Ureter (tissue), 1 donor: Measurements from ENCODE around the gene KRABD2.
"Not testable (repeated sequence)": the region's sequence is repeated elsewhere in the genome, so short reads cannot be mapped to it uniquely, and the experiment has no call there.

Experiments used
- DNase-seq: peaks from one replicate; pipeline ENCODE4 v3.0.0-alpha.2; 2020; ENCODE audit warnings: low spot score
- donor health status: DM: yes; HTN: yes; CAD: no.

The KRABD2 gene

DNA sequence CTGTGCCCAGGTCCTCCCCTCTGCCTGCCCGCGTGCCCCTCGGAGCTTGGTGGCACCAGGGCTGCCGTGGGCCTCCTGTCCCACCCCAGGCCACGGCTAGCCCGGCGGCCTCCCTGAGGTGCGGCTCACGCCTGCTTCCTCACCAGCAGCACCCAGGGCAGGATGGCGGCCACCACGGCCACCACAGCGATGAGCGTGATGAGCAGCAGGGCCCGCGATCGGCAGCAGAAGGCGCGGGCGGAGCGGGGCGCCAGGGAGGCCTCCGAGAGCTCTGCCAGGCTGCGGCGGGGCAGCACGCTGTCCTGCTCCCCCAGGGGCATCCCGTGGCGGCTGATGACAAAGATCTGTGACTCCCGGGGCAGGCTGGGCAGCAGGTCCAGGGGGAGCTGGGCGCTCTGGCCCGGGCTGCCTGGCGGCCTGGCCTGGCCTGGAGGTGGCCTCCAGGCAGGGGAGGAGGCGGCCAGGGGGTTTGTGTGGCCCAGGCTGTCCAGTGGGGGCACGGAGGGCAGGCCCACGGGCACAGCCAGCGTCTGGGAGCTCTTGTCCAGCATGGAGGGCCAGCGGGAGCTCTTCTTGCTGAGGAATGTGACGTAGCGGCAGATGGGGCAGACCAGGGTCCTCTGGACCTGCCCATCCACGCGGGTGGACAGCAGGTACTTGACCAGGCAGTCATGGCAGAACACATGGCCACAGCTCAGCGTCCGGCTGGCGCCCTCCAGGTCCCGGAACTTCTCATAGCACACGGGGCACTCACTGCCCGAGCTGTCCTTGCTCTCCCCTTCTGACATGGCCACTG lies 16.4 kb upstream of the KRABD2 start:
- DNase-seq = no peak

DNA sequence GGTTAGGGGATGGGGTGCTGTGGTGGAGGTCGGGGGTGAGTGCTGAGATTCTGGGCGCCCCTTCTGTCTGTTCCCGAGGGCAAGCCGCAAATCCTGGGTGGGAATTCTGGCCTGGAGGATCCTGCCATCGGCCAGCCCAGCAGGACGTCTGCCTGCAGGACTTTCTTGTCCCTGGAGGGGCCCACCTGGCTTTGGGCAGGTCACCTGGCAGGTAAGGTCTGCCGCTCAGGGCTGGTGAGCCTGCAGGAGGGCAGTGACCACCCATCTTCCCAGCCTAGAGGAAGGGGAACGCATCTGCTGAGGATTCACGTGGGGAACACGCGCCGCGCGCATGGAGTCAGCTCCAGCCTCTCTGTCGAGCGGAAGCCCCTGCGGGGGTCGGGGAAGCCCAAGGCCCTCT lies 15.8 kb upstream of the KRABD2 start:
- DNase-seq = no peak

- DNase-seq = no peak
Measured at GRCh38 chr17:8391711-8392110, 15.2 kb upstream of the KRABD2 start.

GRCh38 chr17:8387914-8388651 lies 11.6 kb upstream of the KRABD2 start:
- DNase-seq = no peak

DNA sequence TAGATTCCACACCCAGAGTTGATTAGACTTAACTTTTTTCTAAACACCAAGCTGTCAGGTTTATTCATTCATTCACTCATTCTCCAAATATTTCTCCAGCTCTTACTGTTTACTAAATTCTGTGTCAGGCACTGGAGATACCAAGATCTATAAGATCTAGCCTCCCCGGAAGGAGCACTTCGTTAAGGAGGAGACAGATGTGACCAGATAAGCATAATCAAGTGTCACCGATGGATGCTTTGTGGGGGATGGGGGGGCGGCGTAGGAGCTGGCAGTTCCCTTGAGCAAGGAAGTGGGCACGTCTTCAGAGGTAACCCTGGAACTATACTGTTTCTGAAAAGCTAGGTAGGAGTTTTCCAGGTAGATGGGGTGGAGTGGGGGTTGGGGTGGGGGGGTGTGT lies 10.3 kb upstream of the KRABD2 start:
- no peak for DNase-seq

- DNase-seq = no peak
Measured at GRCh38 chr17:8384801-8385378, 8.4 kb upstream of the KRABD2 start.

GRCh38 chr17:8383143-8383822 lies 6.8 kb upstream of the KRABD2 start, which contains the start of gene RPL26:
RPL26 (minus strand) TSS chr17:8383193; CDS start chr17:8382310, 883 bp downstream.
- DNase-seq = peak; percentile 98

- no peak for DNase-seq
Measured at GRCh38 chr17:8382880-8383142, 6.3 kb upstream of the KRABD2 start.

- DNase-seq = no peak
Measured at GRCh38 chr17:8382052-8382879, 5.8 kb upstream of the KRABD2 start.

- no peak for DNase-seq
Measured at GRCh38 chr17:8380049-8380448, 3.5 kb upstream of the KRABD2 start.

DNA sequence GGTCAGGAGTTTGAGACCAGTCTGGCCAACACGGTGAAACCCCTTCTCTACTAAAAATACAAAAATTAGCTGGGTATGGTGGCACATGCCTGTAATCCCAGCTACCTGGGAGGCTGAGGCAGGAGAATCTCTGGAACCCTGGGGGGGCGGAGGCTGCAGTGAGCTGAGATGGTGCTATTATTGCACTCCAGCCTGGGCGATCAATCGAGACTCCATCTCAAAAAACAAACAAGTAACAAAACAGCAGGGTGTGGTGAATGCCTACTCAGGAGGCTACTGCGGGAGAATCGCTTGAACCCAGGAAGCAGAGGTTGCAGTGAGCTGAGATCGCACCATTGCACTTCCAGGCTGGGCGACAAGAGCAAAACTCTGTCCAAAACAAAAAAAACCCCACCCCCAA lies 1.6 kb upstream of the KRABD2 start:
- not testable (repeated sequence) for DNase-seq

DNA sequence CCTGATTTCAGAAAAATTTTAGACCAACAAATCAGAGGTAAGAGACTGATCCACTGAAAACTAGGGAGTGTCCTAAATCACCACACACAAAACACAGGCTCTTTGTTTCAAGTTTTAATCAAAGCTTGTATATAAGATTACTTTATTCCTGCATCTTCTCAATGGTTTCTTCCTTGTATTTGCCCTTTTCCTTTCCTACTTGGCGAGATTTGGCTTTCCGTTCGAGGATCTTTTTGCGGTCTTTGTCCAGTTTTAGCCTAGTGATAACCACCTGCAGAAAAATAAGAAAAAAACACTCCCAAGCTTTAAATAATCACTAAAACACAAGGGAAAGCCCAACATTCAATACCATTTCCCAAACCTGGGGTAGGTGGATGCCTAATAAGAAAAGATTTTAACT lies 918 bp upstream of the KRABD2 start:
- no peak for DNase-seq

DNA sequence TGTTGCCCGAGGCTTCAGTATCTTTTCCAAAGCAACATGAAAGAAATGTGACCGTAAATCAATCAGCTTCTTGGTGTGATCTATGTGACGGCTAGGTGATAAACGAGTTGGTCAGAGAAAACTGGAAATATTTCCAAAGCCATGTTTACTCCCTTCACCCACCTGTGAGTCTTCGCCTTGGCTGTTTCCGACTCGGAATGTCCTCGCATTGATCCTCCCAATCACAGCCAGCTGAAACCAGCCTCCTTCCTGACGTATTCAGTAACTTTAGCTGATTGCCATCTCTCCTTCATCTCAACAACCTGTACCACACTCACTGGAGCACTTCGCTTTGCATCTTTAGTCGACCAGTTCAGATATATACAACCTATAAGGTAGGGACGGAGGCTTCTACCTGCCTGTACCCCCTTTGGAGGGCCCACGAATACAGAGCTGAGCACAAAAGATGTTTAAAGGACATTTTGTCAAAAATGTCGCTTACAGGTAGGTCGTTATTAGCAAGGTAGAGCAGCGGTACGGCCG lies 705 bp downstream of the KRABD2 start:
- DNase-seq = peak; percentile 66

DNA sequence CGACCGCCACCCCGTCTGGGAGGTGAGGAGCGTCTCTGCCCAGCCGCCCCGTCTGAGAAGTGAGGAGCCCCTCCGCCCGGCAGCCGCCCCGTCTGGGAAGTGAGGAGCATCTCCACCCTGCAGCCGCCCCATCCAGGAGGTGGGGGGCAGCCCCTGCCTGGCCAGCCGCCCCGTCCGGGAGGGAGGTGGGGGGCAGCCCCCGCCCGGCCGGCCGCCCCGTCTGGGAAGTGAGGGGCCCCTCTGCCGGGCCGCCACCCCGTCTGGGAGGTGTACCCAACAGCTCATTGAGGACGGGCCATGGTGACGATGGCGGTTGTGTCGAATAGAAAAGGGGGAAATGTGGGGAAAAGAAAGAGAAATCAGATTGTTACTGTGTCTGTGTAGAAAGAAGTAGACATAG lies 2.6 kb downstream of the KRABD2 start:
- not testable (repeated sequence) for DNase-seq

DNA sequence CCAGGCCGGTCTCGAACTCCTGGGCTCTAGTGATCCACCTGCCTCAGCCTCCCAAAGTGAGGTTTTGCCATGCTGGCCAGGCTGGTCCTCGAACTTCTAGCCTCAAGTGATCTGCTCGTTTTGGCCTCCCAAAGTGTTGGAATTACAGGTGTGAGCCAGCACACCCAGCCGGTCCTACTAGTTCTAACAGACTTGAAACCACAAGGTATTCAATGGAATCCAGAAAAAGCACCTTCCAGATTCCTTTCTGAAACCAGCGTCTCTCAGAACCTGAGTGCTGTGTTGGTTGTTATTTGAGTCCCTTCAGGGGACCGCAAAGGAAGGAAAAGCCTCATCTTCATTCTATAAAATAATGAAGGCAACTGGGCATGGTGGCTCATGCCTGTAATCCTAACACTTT lies 4.1 kb downstream of the KRABD2 start:
- no peak for DNase-seq

GRCh38 chr17:8371786-8372185 lies 4.7 kb downstream of the KRABD2 start:
- no peak for DNase-seq

DNA sequence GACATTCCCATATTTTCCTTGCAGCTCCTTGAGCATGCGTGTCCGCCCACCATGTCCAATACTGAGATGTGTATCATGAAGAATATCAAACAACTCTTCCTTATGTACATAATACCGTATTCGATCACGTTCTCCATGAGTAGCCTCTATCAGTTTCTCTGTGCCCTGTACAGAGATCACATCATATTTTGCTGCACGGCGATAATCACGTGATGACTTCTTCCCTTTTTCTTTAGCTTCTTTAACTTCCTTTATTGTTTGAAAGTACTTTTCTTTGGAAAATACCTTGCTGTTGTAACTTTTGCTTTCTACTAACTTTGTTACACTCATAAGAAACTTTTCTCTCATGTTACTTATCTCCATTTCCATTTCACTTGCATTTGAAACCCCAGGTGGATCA lies 6.6 kb downstream of the KRABD2 start:
- no peak for DNase-seq

- no peak for DNase-seq
Measured at GRCh38 chr17:8368193-8368592, 8.3 kb downstream of the KRABD2 start.

- no peak for DNase-seq
Measured at GRCh38 chr17:8366231-8366630, 10.3 kb downstream of the KRABD2 start.

DNA sequence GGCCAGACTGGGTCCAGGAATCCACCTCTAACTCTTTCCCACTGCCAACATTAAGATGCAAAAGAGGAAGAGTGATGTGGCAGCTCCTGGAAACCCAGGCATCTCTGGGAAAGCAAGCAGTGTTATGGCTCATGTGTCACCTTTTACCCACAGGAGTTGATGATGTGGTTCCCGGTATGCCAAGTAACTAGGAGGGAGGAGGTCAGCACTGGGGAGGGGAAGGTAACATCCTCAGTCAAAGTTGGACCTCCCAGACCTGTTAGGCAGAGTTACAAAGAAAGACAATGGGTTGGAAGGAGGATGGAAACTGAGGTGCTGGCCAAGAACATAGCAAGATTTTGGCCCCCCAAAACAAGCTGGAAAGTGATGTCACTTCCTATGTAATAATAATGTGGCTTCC lies 11.4 kb downstream of the KRABD2 start:
- no peak for DNase-seq

- DNase-seq = no peak
Measured at GRCh38 chr17:8362651-8363332, 13.7 kb downstream of the KRABD2 start.
